ENCODE measurements around the gene POTEB2. TPM values are rescaled to one million over a fixed set of nuclear protein-coding genes. Genes with fewer than 3 reads are reported as not detected.
"Not testable (repeated sequence)": the region's sequence is repeated elsewhere in the genome, so short reads cannot be mapped to it uniquely, and the experiment has no call there.

Gene POTEB2
- total RNA-seq (not detected), polyA plus RNA-seq (not detected), total RNA-seq (0 reads per million in 6 experiments)

DNA sequence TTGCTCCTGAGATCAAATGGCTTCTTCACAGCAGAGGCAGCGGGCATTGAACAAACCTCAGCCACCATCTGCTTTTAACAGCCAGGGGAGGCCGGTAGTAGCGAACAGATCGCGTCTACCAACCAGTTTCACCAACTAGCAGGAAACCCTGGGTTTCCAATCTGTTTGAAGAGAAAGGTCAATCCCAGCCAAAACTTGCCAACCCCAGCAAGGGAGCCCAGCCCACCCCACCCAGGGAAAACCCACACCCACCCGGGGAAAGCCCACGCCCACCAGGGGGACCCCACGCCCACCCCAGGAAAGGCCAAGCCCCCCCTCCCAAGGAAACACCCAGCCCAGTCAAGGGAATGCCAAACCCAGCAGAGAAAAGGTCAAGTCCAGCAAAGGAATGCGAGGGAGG, at the start of gene POTEB2:
Gene POTEB2, minus strand, starts transcription at position 101 of the 400 bp plus-strand sequence. Its CDS starts 33 bp downstream, at position 68.
- H3K9me3 Mint-ChIP-seq, H3K36me3 Mint-ChIP-seq, ATAC-seq, H3K27ac Mint-ChIP-seq, POLR2A ChIA-PET, H3K27me3 Mint-ChIP-seq, H3K4me3 Mint-ChIP-seq, H3K4me1 Mint-ChIP-seq, DNase-seq: not testable (repeated sequence)

GRCh38 chr15:20879916-20880315, 13.8 kb upstream of the POTEB2 start:
- DNase-seq, POLR2A ChIA-PET, H3K4me1 Mint-ChIP-seq, H3K27ac Mint-ChIP-seq, ATAC-seq, H3K9me3 Mint-ChIP-seq, H3K27me3 Mint-ChIP-seq, H3K36me3 Mint-ChIP-seq, H3K4me3 Mint-ChIP-seq: not testable (repeated sequence)

GRCh38 chr15:20878464-20878863, 12.3 kb upstream of the POTEB2 start:
- POLR2A ChIA-PET, H3K36me3 Mint-ChIP-seq, H3K27me3 Mint-ChIP-seq, H3K4me3 Mint-ChIP-seq, ATAC-seq, H3K27ac Mint-ChIP-seq, H3K4me1 Mint-ChIP-seq, H3K9me3 Mint-ChIP-seq, DNase-seq: not testable (repeated sequence)

- H3K36me3 Mint-ChIP-seq, H3K27me3 Mint-ChIP-seq, POLR2A ChIA-PET, H3K27ac Mint-ChIP-seq, H3K4me1 Mint-ChIP-seq, H3K4me3 Mint-ChIP-seq, DNase-seq, ATAC-seq, H3K9me3 Mint-ChIP-seq: not testable (repeated sequence)
These were observed 11.7 kb upstream of the POTEB2 start for GRCh38 chr15:20877819-20878218.

Small RNA genes within 50 kb of the gene (microRNA-seq; reads per million reads assigned to microRNA genes)
- gene MIR3118-2 (ENCODE audit: borderline microRNAs expressed): not detected
